Endothelial cell of umbilical vein (primary cell): ENCODE measurements around the gene METRN.

ENCODE experiments used
- EZH2 ChIP-seq: IDR thresholded peaks from 2 replicates; pipeline ENCODE4 v1.6.1; 2012; ENCODE audit warnings: borderline replicate concordance, low read depth, mild to moderate bottlenecking, moderate library complexity, low read length, inconsistent platforms; ENCODE audit not compliant: severe bottlenecking
- JUN ChIP-seq: IDR thresholded peaks from 2 replicates; pipeline ENCODE4 v1.6.1; 2011; ENCODE audit warnings: borderline replicate concordance, low read depth; ENCODE audit not compliant: insufficient read length, insufficient read depth
- MAX ChIP-seq: IDR thresholded peaks from 2 replicates; pipeline ENCODE4 v1.6.1; 2011; ENCODE audit not compliant: insufficient read depth, insufficient read length
- POLR2A ChIP-seq: IDR thresholded peaks from 2 replicates; pipeline ENCODE4 v1.6.1; 2012; ENCODE audit warnings: low read depth, mild to moderate bottlenecking, control low read depth, low read length
- POLR2AphosphoS5 ChIP-seq: IDR thresholded peaks from 2 replicates; pipeline ENCODE4 v1.6.1; 2012; ENCODE audit warnings: low read depth, mild to moderate bottlenecking, control low read depth, low read length, moderate library complexity; ENCODE audit not compliant: insufficient read depth
- TF ChIP-seq, protein P1 (sequence below), 2 donors: IDR thresholded peaks; 1 replicate in 1 of 2; 2 replicates in 1 of 2; pipeline ENCODE4 v1.5.1; 2011; ENCODE audit warnings: low read length in 2 of 2, mild to moderate bottlenecking in 2 of 2, moderate library complexity in 2 of 2, control low read depth in 1 of 2, inconsistent platforms in 1 of 2, low read depth in 1 of 2; ENCODE audit not compliant: insufficient read depth in 1 of 2; ENCODE audit errors: extremely low read depth in 1 of 2

DNA sequence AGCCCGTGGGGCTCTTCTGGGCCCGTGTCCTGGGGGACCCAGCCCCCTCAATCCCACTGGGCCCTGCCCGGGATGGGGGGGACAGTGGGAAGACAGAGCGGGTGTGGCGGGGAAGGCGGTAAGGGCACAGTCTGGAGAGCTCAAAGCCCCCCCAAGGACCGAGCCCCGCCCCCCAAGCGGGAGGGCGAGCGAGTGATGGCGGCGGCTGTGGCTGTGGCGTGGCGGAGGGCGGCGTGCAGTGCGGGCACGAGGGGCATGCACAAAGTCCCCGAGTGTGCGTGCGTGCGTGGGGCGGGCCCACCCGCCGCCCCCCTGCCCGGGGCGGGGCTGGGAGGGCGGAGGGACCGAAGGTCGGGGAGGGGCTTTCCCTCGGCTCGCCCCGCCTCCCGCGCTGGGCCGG lies 21.2 kb upstream of the METRN start:
- TF ChIP-seq, protein P1, sequence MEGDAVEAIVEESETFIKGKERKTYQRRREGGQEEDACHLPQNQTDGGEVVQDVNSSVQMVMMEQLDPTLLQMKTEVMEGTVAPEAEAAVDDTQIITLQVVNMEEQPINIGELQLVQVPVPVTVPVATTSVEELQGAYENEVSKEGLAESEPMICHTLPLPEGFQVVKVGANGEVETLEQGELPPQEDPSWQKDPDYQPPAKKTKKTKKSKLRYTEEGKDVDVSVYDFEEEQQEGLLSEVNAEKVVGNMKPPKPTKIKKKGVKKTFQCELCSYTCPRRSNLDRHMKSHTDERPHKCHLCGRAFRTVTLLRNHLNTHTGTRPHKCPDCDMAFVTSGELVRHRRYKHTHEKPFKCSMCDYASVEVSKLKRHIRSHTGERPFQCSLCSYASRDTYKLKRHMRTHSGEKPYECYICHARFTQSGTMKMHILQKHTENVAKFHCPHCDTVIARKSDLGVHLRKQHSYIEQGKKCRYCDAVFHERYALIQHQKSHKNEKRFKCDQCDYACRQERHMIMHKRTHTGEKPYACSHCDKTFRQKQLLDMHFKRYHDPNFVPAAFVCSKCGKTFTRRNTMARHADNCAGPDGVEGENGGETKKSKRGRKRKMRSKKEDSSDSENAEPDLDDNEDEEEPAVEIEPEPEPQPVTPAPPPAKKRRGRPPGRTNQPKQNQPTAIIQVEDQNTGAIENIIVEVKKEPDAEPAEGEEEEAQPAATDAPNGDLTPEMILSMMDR (IDR thresholded peaks at IDR 0.05; ENCODE audit: extremely low read depth in 1 of 2, insufficient read depth in 1 of 2, low read depth in 1 of 2, low read length in 2 of 2) = no peak
- TF ChIP-seq EZH2 (peak; percentile 43), POLR2A (no peak), POLR2AphosphoS5 (no peak), MAX (no peak), JUN (no peak)
